Measurements from ENCODE around the gene KANK4. TPM values are rescaled to one million over a fixed set of nuclear protein-coding genes. Genes with fewer than 3 reads are reported as not detected.

KANK4 gene
- total and polyA plus RNA-seq, 2 donors (not counting 1 experiment from before 2014, with no cell fraction given): not detected

DNA sequence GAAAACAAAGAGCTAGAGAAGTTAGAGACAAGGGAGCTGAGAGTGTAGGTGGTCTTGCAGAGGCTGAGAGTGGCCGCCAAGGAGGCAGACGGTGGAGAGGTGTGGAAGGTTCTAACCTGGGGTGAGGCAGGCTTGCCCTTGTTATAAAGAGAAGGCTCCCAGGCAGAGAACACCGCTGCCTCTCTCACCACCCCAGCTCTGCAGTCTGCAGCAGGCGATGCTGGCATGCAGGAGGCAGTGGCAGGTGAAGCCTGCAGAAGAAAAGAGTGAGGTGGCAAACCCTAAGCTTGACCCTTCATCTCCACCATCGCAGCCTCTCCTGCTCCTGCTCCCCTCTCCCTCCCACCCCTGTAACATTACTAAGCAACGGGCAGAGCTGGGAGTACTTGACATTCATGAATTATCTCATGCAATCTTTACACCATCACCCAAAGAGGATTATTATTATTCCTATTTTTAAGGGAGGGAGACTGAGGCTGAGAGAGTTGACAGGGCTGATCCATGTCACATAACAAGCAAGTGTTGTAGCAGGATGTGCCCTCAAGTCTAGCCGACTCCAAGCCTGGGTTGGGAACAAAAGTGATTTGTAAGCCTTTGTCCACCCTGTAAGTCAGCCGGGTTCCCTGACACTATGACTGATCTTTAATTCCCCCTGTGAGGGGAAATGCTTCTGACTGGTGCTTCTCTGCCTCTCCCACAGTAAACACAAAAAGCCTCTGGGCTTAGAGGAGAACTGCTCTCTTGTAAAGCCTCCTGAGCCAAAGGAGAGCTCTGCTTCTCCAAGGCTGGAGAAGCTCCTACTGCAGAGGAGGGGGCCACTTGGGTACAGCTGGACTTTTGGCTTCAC lies 36.1 kb downstream of the KANK4 start:
- POLR2A ChIA-PET: no interaction called here
- H3K27me3 Mint-ChIP-seq: peaks cover 52% of the 10 kb centered on the region
- no peaks in the 10 kb centered on the region for H4K20me1 ChIP-seq (ENCODE audit: control insufficient read depth, insufficient read depth, low read length, poor library complexity, severe bottlenecking)
- H3K27me3 ChIP-seq (replicated peaks in 1 of 4; ENCODE audit: control extremely low read depth in 1 of 4, control insufficient read depth in 3 of 4, insufficient read depth in 4 of 4, low read length in 3 of 4): no peaks in the 10 kb centered on the region
- no peak overlapping the region for H3K9ac ChIP-seq (ENCODE audit: low read length)
- no peak overlapping the region for H3K4me2 ChIP-seq (replicated peaks; ENCODE audit: low read depth, low read length, poor library complexity, severe bottlenecking)
- no peaks in the 10 kb centered on the region for H3K79me2 ChIP-seq (ENCODE audit: control insufficient read depth, insufficient read depth, low read length)
- H3K9me3 ChIP-seq (ENCODE audit: control extremely low read depth in 1 of 3, control insufficient read depth in 2 of 3, insufficient read depth in 1 of 3, low read length in 2 of 3): no peaks in the 10 kb centered on the region
- H3K36me3 ChIP-seq (replicated peaks in 1 of 2; ENCODE audit: control extremely low read depth in 1 of 2, control insufficient read depth in 1 of 2, extremely low read depth in 1 of 2, insufficient read depth in 2 of 2, low read length in 1 of 2): no peaks in the 10 kb centered on the region
- intact Hi-C loops (cut with micrococcal nuclease): no loop called here
- no peaks in the 10 kb centered on the region for H3K4me1 Mint-ChIP-seq
- H2AFZ ChIP-seq (ENCODE audit: insufficient read depth, low read depth, low read length, poor library complexity, severe bottlenecking): no peak overlapping the region
- CTCF ChIA-PET: no interaction called here
- H3K27ac Mint-ChIP-seq: no peak overlapping the region
- no peak for ATAC-seq (ENCODE audit: low read depth)
- no peaks in the 10 kb centered on the region for H3K4me1 ChIP-seq (ENCODE audit: control insufficient read depth in 2 of 2, insufficient read depth in 2 of 2, low read length in 2 of 2)
- DNase-seq: no peak
- H3K4me3 Mint-ChIP-seq: no peak overlapping the region
- H3K4me3 ChIP-seq (ENCODE audit: control extremely low read depth in 1 of 5, extremely low read depth in 1 of 5, insufficient read depth in 1 of 5, low read depth in 2 of 5, low read length in 4 of 5): no peak overlapping the region
- 76% methylated on average over 5 of the region's 8 CpGs for WGBS (ENCODE audit: insufficient coverage)
- TF ChIP-seq, protein P1, sequence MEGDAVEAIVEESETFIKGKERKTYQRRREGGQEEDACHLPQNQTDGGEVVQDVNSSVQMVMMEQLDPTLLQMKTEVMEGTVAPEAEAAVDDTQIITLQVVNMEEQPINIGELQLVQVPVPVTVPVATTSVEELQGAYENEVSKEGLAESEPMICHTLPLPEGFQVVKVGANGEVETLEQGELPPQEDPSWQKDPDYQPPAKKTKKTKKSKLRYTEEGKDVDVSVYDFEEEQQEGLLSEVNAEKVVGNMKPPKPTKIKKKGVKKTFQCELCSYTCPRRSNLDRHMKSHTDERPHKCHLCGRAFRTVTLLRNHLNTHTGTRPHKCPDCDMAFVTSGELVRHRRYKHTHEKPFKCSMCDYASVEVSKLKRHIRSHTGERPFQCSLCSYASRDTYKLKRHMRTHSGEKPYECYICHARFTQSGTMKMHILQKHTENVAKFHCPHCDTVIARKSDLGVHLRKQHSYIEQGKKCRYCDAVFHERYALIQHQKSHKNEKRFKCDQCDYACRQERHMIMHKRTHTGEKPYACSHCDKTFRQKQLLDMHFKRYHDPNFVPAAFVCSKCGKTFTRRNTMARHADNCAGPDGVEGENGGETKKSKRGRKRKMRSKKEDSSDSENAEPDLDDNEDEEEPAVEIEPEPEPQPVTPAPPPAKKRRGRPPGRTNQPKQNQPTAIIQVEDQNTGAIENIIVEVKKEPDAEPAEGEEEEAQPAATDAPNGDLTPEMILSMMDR (IDR thresholded peaks at IDR 0.05): no peak
- no peak for TF ChIP-seq EZH2 (IDR thresholded peaks at IDR 0.05; ENCODE audit: borderline replicate concordance, insufficient read depth, low read depth, low read length, poor library complexity, severe bottlenecking)
- no peak overlapping the region for H3K27ac ChIP-seq (ENCODE audit: low read length in 2 of 2)
- peaks cover 3% of the 10 kb centered on the region for H3K9me3 Mint-ChIP-seq (ENCODE audit: insufficient read depth)

GRCh38 chr1:62281922-62282555 lies 37.2 kb downstream of the KANK4 start:
- no peak for ATAC-seq (ENCODE audit: low read depth)
- ChIA-PET POLR2A (no interaction called here), CTCF (interaction anchor here (0.6 kb wide), 1 partner anchor 133 kb away, joined by 3 read pairs; no protein-coding TSS in a partner anchor)
- Mint-ChIP-seq H3K27ac (no peak overlapping the region), H3K9me3 (ENCODE audit: insufficient read depth) (peaks cover 6% of the 10 kb centered on the region), H3K27me3 (peaks cover 46% of the 10 kb centered on the region), H3K4me1 (no peaks in the 10 kb centered on the region), H3K4me3 (no peak overlapping the region)
- Histone ChIP-seq H3K79me2 (ENCODE audit: control insufficient read depth, insufficient read depth, low read length) (no peaks in the 10 kb centered on the region), H4K20me1 (ENCODE audit: control insufficient read depth, insufficient read depth, low read length, poor library complexity, severe bottlenecking) (no peaks in the 10 kb centered on the region), H3K4me3 (ENCODE audit: control extremely low read depth in 1 of 5, extremely low read depth in 1 of 5, insufficient read depth in 1 of 5, low read depth in 2 of 5, low read length in 4 of 5) (no peak overlapping the region), H3K4me2 (replicated peaks; ENCODE audit: low read depth, low read length, poor library complexity, severe bottlenecking) (no peak overlapping the region), H3K36me3 (replicated peaks in 1 of 2; ENCODE audit: control extremely low read depth in 1 of 2, control insufficient read depth in 1 of 2, extremely low read depth in 1 of 2, insufficient read depth in 2 of 2, low read length in 1 of 2) (no peaks in the 10 kb centered on the region), H3K9ac (ENCODE audit: low read length) (no peak overlapping the region), H3K27ac (ENCODE audit: low read length in 2 of 2) (no peak overlapping the region), H2AFZ (ENCODE audit: insufficient read depth, low read depth, low read length, poor library complexity, severe bottlenecking) (no peak overlapping the region), H3K9me3 (ENCODE audit: control extremely low read depth in 1 of 3, control insufficient read depth in 2 of 3, insufficient read depth in 1 of 3, low read length in 2 of 3) (peaks cover 0 to 3% (median 3%) of the 10 kb centered on the region in 3 donors), H3K27me3 (replicated peaks in 1 of 4; ENCODE audit: control extremely low read depth in 1 of 4, control insufficient read depth in 3 of 4, insufficient read depth in 4 of 4, low read length in 3 of 4) (no peaks in the 10 kb centered on the region), H3K4me1 (ENCODE audit: control insufficient read depth in 2 of 2, insufficient read depth in 2 of 2, low read length in 2 of 2) (no peaks in the 10 kb centered on the region)
- 100% methylated on average over 2 of the region's 4 CpGs for WGBS (ENCODE audit: insufficient coverage)
- no peak for TF ChIP-seq EZH2 (IDR thresholded peaks at IDR 0.05; ENCODE audit: borderline replicate concordance, insufficient read depth, low read depth, low read length, poor library complexity, severe bottlenecking)
- TF ChIP-seq, protein P1 (IDR thresholded peaks at IDR 0.05): no peak
- intact Hi-C loops (cut with micrococcal nuclease): no loop called here
- DNase-seq: no peak

Measured in B cell (primary cell).